HepG2 (cell line): ENCODE data around the gene CADM2. TPM values are rescaled to one million over a fixed set of nuclear protein-coding genes. Genes with fewer than 3 reads are reported as not detected.

Experiments
- ARID5B ChIP-seq: IDR thresholded peaks from 2 replicates; pipeline ENCODE4 v1.4.0; 2020; ENCODE audit warnings: mild to moderate bottlenecking, missing genetic modification reagents
- BCL3 ChIP-seq: sonication (generic); formaldehyde crosslinking; IDR thresholded peaks from 2 replicates; pipeline ENCODE4 v1.5.1; 2020; ENCODE audit warnings: mild to moderate bottlenecking, missing genetic modification reagents, moderate library complexity
- CEBPZ ChIP-seq: IDR thresholded peaks from 2 replicates; pipeline ENCODE4 v1.6.1; 2012; ENCODE audit warnings: low read length, improper control_type of control experiment
- FOXA1 ChIP-seq, 2 experiments: fragments of 450-650 bp in 1 of 2; sonication (generic) in 1 of 2; formaldehyde crosslinking in 1 of 2; IDR thresholded peaks; 2 replicates each; pipeline versions ENCODE4 v1.4.0 to v1.6.1; 2016 to 2020; ENCODE audit warnings: missing genetic modification reagents in 1 of 2
- FOXP1 ChIP-seq, 2 experiments: fragments of 450-650 bp in 1 of 2; IDR thresholded peaks; 2 replicates each; pipeline ENCODE4 v1.6.1; 2017 to 2018; ENCODE audit warnings: antibody characterized with exemption in 1 of 2
- GATAD2A ChIP-seq: IDR thresholded peaks from 2 replicates; pipeline ENCODE4 v1.6.1; 2016
- HMG20A ChIP-seq: IDR thresholded peaks from 2 replicates; pipeline ENCODE4 v1.6.1; 2016; ENCODE audit warnings: borderline replicate concordance
- KLF16 ChIP-seq, 2 experiments: sonication (generic) in 1 of 2; formaldehyde crosslinking in 1 of 2; IDR thresholded peaks; 2 replicates each; pipeline versions ENCODE4 v1.6.1 to v1.8.0; 2016 to 2023; ENCODE audit warnings: missing genetic modification reagents in 2 of 2, missing compliant biosample characterization in 1 of 2
- MED8 ChIP-seq: sonication (generic); formaldehyde crosslinking; IDR thresholded peaks from 2 replicates; pipeline ENCODE4 v1.8.1; 2023; ENCODE audit warnings: mild to moderate bottlenecking, missing genetic modification reagents; ENCODE audit not compliant: insufficient replicate concordance
- MTF2 ChIP-seq: sonication (generic); formaldehyde crosslinking; IDR thresholded peaks from 2 replicates; pipeline ENCODE4 v1.5.0; 2020; ENCODE audit warnings: missing genetic modification reagents, borderline replicate concordance
- NCOA2 ChIP-seq: sonication (generic); formaldehyde crosslinking; IDR thresholded peaks from 2 replicates; pipeline ENCODE4 v1.8.0; 2022; ENCODE audit warnings: inconsistent platforms
- SOX5 ChIP-seq: IDR thresholded peaks from 2 replicates; pipeline ENCODE4 v1.6.1; 2016; ENCODE audit warnings: borderline replicate concordance
- THAP8 ChIP-seq: sonication (generic); formaldehyde crosslinking; IDR thresholded peaks from 2 replicates; pipeline ENCODE4 v1.5.1; 2020; ENCODE audit warnings: missing genetic modification reagents, mild to moderate bottlenecking, borderline replicate concordance
- UBTF ChIP-seq: sonication (generic); formaldehyde crosslinking; IDR thresholded peaks from 2 replicates; pipeline ENCODE4 v1.4.0; 2020; ENCODE audit warnings: mild to moderate bottlenecking, missing genetic modification reagents
- ZNF276 ChIP-seq: sonication (generic); formaldehyde crosslinking; IDR thresholded peaks from 2 replicates; pipeline ENCODE4 v1.4.0; 2020; ENCODE audit warnings: mild to moderate bottlenecking, low read depth, missing genetic modification reagents
- polyA plus RNA-seq, 8 experiments: library from polyadenylated mRNA; depleted of rRNA in 3 of 8; stranded (reverse) in 7 of 8; unstranded in 1 of 8; fragments of >200 nt; fragmentation: Illumina TruSeq in 4 of 8; extraction: Trizol in 4 of 8; gene quantifications; 2 replicates each; pipeline versions ENCODE4 v1.2.1 to v1.2.3, GENCODE V29; 2011 to 2016; ENCODE audit warnings: low read depth in 4 of 8, missing spikeins in 1 of 8, mixed read lengths in 1 of 8; ENCODE audit not compliant: insufficient read depth in 1 of 8
- total RNA-seq, 5 experiments: library from RNA; depleted of rRNA; stranded (reverse); fragments of >200 nt; fragmentation: Illumina TruSeq; extraction: Trizol; gene quantifications; 2 replicates each; pipeline ENCODE4 v1.2.3, GENCODE V29; 2016; ENCODE audit warnings: low read depth in 1 of 5

CADM2 gene
- total and polyA plus RNA-seq, 2 of the 13 experiments (the other 11 are each of a cell fraction or from before 2014, with no cell fraction given): not detected

- TF ChIP-seq MED8: no peak
- TF ChIP-seq ARID5B (CRISPR knock-in tag): peak; percentile 84
- no peak for TF ChIP-seq BCL3 (CRISPR knock-in tag)
- TF ChIP-seq MTF2 (CRISPR knock-in tag): no peak
- peak; percentile 81; the same call in 1 of the 2 replicates for TF ChIP-seq HMG20A (CRISPR knock-in tag)
- no peak for TF ChIP-seq FOXA1 (IDR thresholded peaks at IDR 0.05)
- TF ChIP-seq FOXA1 (CRISPR knock-in tag; IDR thresholded peaks at IDR 0.05): peak; percentile 51; the same call in 1 of the 2 replicates
- peak; percentile 39; the same call in 1 of the 2 replicates for TF ChIP-seq NCOA2 (CRISPR knock-in tag)
- TF ChIP-seq ZNF276 (CRISPR knock-in tag): no peak
- no peak for TF ChIP-seq FOXP1 (IDR thresholded peaks at IDR 0.05)
- peak; percentile 39; the same call in 1 of the 2 replicates for TF ChIP-seq FOXP1 (CRISPR knock-in tag; IDR thresholded peaks at IDR 0.05)
- peak in 1 of 2 experiments; percentile 25; a peak in 1 of 4 replicates for TF ChIP-seq KLF16 (CRISPR knock-in tag; IDR thresholded peaks at IDR 0.05)
- peak; percentile 67 for TF ChIP-seq GATAD2A
- no peak for TF ChIP-seq THAP8 (CRISPR knock-in tag)
- no peak for TF ChIP-seq CEBPZ
- TF ChIP-seq UBTF (CRISPR knock-in tag): no peak
- TF ChIP-seq SOX5 (CRISPR knock-in tag): peak; percentile 24; the same call in 1 of the 2 replicates
These were observed 767.5 kb downstream of the CADM2 start (continued) for GRCh38 chr3:85726241-85726640.
